K562 (cell line): ENCODE measurements around the gene ARHGAP23. TPM values are rescaled to one million over a fixed set of nuclear protein-coding genes. Genes with fewer than 3 reads are reported as not detected.

Experiments
- ARID1B ChIP-seq: fragments of 450-650 bp; IDR thresholded peaks from 2 replicates; pipeline ENCODE4 v1.6.1; 2016; ENCODE audit warnings: antibody characterized with exemption, mild to moderate bottlenecking, inconsistent platforms
- CBFA2T2 ChIP-seq: fragments of 450-650 bp; conservative IDR thresholded peaks from 2 replicates; pipeline ENCODE4 v1.6.1; 2017; ENCODE audit warnings: mild to moderate bottlenecking
- CBX1 ChIP-seq: sonication (generic); IDR thresholded peaks from 2 replicates; pipeline ENCODE4 v1.6.1; 2016; ENCODE audit warnings: antibody characterized with exemption, low read depth, mild to moderate bottlenecking
- CCAR2 ChIP-seq: fragments of 200-400 bp; formaldehyde crosslinking; IDR thresholded peaks from 2 replicates; pipeline ENCODE4 v1.6.1; 2017; ENCODE audit warnings: mild to moderate bottlenecking, low read depth, low read length
- CEBPG ChIP-seq, 3 experiments: fragments of 200-800 bp in 1 of 3; sonication (Bioruptor generic) in 1 of 3; sonication (generic) in 1 of 3; formaldehyde crosslinking in 1 of 3; IDR thresholded peaks in 2 of 3; conservative IDR thresholded peaks in 1 of 3; 2 replicates each; pipeline versions ENCODE4 v1.6.1 to v1.8.0; 2016 to 2022; ENCODE audit warnings: missing compliant biosample characterization in 2 of 3, missing genetic modification characterization in 2 of 3, mild to moderate bottlenecking in 1 of 3, missing genetic modification reagents in 1 of 3
- CSDE1 ChIP-seq, 2 experiments: fragments of 450-650 bp; IDR thresholded peaks; 2 replicates each; pipeline ENCODE4 v1.6.1; 2016; ENCODE audit warnings: mild to moderate bottlenecking in 1 of 2
- ESRRB ChIP-seq: fragments of 250-450 bp; sonication (Bioruptor Pico); IDR thresholded peaks from 2 replicates; pipeline ENCODE4 v1.5.0; 2020; ENCODE audit warnings: mild to moderate bottlenecking, moderate library complexity, borderline replicate concordance
- ETV6 ChIP-seq, 3 experiments: fragments of 150-350 bp in 1 of 3; sonication (generic) in 1 of 3; formaldehyde crosslinking in 1 of 3; IDR thresholded peaks; 2 replicates each; pipeline versions ENCODE4 v1.6.1 to v1.8.0; 2014 to 2022; ENCODE audit warnings: borderline replicate concordance in 2 of 3, low read depth in 2 of 3, antibody characterized with exemption in 1 of 3, low read length in 1 of 3, mild to moderate bottlenecking in 1 of 3, missing genetic modification reagents in 1 of 3
- FOXM1 ChIP-seq, 2 experiments: fragments of 450-650 bp in 1 of 2; sonication (generic) in 1 of 2; formaldehyde crosslinking in 1 of 2; IDR thresholded peaks; 2 replicates each; pipeline versions ENCODE4 v1.6.1 to v1.9.0; 2017 to 2022; ENCODE audit warnings: low read depth in 2 of 2, mild to moderate bottlenecking in 2 of 2, missing genetic modification reagents in 1 of 2, moderate library complexity in 1 of 2
- HNRNPK ChIP-seq: fragments of 200-400 bp; formaldehyde crosslinking; IDR thresholded peaks from one replicate; pipeline ENCODE4 v1.6.1; 2018; ENCODE audit warnings: mild to moderate bottlenecking, low read depth, low read length; ENCODE audit not compliant: poor library complexity, severe bottlenecking
- MYC ChIP-seq, 2 experiments: fragments of 250-450 bp in 1 of 2; sonication (Bioruptor Pico) in 1 of 2; IDR thresholded peaks; 2 replicates each; pipeline versions ENCODE4 v1.5.1 to v1.6.1; 2012 to 2021; ENCODE audit warnings: low read depth in 2 of 2, borderline replicate concordance in 1 of 2, improper control_type of control experiment in 1 of 2, low read length in 1 of 2, mild to moderate bottlenecking in 1 of 2, moderate library complexity in 1 of 2
- RB1 ChIP-seq: fragments of 450-650 bp; IDR thresholded peaks from 2 replicates; pipeline ENCODE4 v1.6.1; 2017; ENCODE audit warnings: low read depth, mild to moderate bottlenecking
- RBBP5 ChIP-seq: fragments of 200-600 bp; sonication (generic); IDR thresholded peaks from 2 replicates; pipeline ENCODE4 v1.6.1; 2012; ENCODE audit warnings: borderline replicate concordance, mild to moderate bottlenecking, low read length, control low read depth, inconsistent platforms; ENCODE audit not compliant: insufficient read depth, poor library complexity, severe bottlenecking
- RBM25 ChIP-seq: fragments of 200-400 bp; formaldehyde crosslinking; IDR thresholded peaks from 2 replicates; pipeline ENCODE4 v1.6.1; 2018; ENCODE audit warnings: low read length, low read depth, moderate library complexity; ENCODE audit not compliant: severe bottlenecking
- SP2 ChIP-seq: IDR thresholded peaks from 2 replicates; pipeline ENCODE4 v1.6.1; 2011; ENCODE audit warnings: mild to moderate bottlenecking, low read depth, low read length, moderate library complexity; ENCODE audit not compliant: poor library complexity, severe bottlenecking; ENCODE audit errors: extremely low read depth
- U2AF2 ChIP-seq: fragments of 200-400 bp; formaldehyde crosslinking; optimal IDR thresholded peaks from 2 replicates; pipeline ENCODE3; 2017; ENCODE audit warnings: low read depth, mild to moderate bottlenecking, low read length
- ZNF23 ChIP-seq: fragments of 250-450 bp; sonication (Bioruptor Pico); IDR thresholded peaks from 2 replicates; pipeline ENCODE4 v1.4.0; 2020; ENCODE audit warnings: mild to moderate bottlenecking
- ZNF76 ChIP-seq: fragments of 250-450 bp; sonication (Bioruptor Pico); IDR thresholded peaks from 2 replicates; pipeline ENCODE4 v1.4.0; 2020; ENCODE audit warnings: mild to moderate bottlenecking, moderate library complexity, borderline replicate concordance
- polyA plus RNA-seq, 8 experiments: library from polyadenylated mRNA; depleted of rRNA in 4 of 8; stranded (reverse) in 5 of 8; unstranded in 3 of 8; fragments of >200 nt; fragmentation: Nextera tagmentation in 2 of 8; fragmentation: Illumina TruSeq in 1 of 8; extraction: Ambion mirVana in 2 of 8; extraction: Trizol in 1 of 8; gene quantifications; 2 replicates each; pipeline versions ENCODE4 v1.2.1 to v1.2.3, GENCODE V29; 2011 to 2014; ENCODE audit warnings: inconsistent platforms in 1 of 8, missing spikeins in 1 of 8
- total RNA-seq, 7 experiments: library from RNA; depleted of rRNA in 6 of 7; stranded (reverse); fragments of >200 nt in 6 of 7; fragmentation: Illumina TruSeq in 2 of 7; extraction: Trizol in 2 of 7; gene quantifications; 2 replicates each; pipeline versions ENCODE4 v1.2.1 to v1.2.3, GENCODE V29; 2011 to 2021; ENCODE audit warnings: low replicate concordance in 1 of 7
- TF ChIP-seq, protein P1 (sequence below): fragments of 250-450 bp; sonication (Bioruptor Pico); IDR thresholded peaks from 2 replicates; pipeline ENCODE4 v1.6.1; 2021; ENCODE audit warnings: mild to moderate bottlenecking
- TF ChIP-seq, protein P2 (sequence below): sonication (generic); formaldehyde crosslinking; IDR thresholded peaks from 2 replicates; pipeline ENCODE4 v1.8.1; 2023; ENCODE audit warnings: mild to moderate bottlenecking, missing genetic modification reagents

ARHGAP23 gene
- total and polyA plus RNA-seq, 9 of the 15 experiments (the other 6 are each of a cell fraction or from before 2014, with no cell fraction given) = 0.01 to 2.7 (median 0.70) TPM

DNA sequence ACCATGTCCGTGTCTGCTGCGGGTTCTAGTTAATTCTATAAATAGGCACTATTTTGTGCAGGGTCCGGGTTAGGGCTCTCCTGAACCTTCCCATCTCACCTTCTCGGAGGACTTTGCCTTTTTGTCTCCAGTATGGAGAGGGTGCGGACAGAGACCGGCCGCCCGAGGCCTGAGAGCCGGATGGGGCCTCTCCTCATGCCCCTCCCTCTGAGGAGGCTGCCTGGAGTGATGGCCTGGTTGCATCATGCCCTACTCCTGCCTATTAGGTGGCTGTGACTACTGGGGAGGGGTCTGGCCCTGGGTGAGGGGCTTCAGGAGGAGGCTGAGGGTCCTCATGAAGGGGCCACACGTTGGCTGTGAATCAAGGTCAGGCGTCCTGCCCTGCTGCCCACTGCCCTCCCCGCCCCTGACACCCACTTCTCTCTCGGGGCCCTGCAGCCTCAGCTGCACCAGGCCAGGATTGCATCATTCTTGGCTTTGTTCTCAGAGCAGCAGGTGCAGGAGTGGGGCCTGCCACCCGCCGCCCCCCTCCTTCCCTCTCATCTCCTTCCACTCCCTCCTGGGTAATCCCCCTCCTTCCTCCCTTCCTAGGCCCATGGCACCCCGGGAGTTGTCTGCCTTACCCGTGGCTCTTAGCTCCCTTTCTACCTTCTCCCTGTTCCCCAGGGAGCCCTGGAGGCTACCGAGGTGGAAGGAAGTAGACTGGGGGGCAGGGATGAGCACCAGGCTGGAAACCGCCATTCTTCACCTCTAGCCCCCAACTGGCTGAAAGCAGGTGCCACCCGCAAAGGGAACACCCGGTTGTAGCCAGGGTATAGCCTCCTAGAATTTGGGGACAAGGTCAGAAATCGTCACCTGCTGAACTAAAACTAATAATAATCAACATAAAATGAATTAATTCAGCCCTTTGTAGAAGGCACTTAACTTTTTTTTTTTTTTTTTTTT is 12.7 kb upstream of the ARHGAP23 start (continued):
- peak; percentile 96 for TF ChIP-seq CEBPG (CRISPR knock-in tag; IDR thresholded peaks at IDR 0.05)
- TF ChIP-seq CEBPG (tag; conservative IDR thresholded peaks at IDR 0.05 in 1 of 2, IDR thresholded peaks at IDR 0.05 in 1 of 2) = peak; percentile 97
- TF ChIP-seq CSDE1 (IDR thresholded peaks at IDR 0.05) = no peak
- no peak for TF ChIP-seq FOXM1 (IDR thresholded peaks at IDR 0.05; ENCODE audit: low read depth)
- no peak for TF ChIP-seq FOXM1 (CRISPR knock-in tag; IDR thresholded peaks at IDR 0.05; ENCODE audit: low read depth)
- TF ChIP-seq RBBP5 = no peak
- no peak for TF ChIP-seq ESRRB (CRISPR knock-in tag)
- no peak for TF ChIP-seq ETV6 (IDR thresholded peaks at IDR 0.05; ENCODE audit: borderline replicate concordance in 1 of 2, low read depth in 2 of 2, low read length in 1 of 2)
- no peak for TF ChIP-seq ETV6 (CRISPR knock-in tag; IDR thresholded peaks at IDR 0.05; ENCODE audit: borderline replicate concordance)
- TF ChIP-seq CBX1 = no peak
- TF ChIP-seq RBM25 = no peak
- TF ChIP-seq ARID1B = peak; percentile 61; the same call in 1 of the 2 replicates
- TF ChIP-seq HNRNPK = no peak
- no peak for TF ChIP-seq RB1
- TF ChIP-seq, protein P1, sequence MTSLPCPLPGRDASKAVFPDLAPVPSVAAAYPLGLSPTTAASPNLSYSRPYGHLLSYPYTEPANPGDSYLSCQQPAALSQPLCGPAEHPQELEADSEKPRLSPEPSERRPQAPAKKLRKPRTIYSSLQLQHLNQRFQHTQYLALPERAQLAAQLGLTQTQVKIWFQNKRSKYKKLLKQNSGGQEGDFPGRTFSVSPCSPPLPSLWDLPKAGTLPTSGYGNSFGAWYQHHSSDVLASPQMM (CRISPR knock-in tag) = no peak
- peak; percentile 72 for TF ChIP-seq MYC (IDR thresholded peaks at IDR 0.05; ENCODE audit: low read depth, low read length)
- no peak for TF ChIP-seq MYC (CRISPR knock-in tag; IDR thresholded peaks at IDR 0.05; ENCODE audit: borderline replicate concordance, low read depth)
- no peak for TF ChIP-seq SP2
- TF ChIP-seq CCAR2 = no peak
- TF ChIP-seq, protein P2, sequence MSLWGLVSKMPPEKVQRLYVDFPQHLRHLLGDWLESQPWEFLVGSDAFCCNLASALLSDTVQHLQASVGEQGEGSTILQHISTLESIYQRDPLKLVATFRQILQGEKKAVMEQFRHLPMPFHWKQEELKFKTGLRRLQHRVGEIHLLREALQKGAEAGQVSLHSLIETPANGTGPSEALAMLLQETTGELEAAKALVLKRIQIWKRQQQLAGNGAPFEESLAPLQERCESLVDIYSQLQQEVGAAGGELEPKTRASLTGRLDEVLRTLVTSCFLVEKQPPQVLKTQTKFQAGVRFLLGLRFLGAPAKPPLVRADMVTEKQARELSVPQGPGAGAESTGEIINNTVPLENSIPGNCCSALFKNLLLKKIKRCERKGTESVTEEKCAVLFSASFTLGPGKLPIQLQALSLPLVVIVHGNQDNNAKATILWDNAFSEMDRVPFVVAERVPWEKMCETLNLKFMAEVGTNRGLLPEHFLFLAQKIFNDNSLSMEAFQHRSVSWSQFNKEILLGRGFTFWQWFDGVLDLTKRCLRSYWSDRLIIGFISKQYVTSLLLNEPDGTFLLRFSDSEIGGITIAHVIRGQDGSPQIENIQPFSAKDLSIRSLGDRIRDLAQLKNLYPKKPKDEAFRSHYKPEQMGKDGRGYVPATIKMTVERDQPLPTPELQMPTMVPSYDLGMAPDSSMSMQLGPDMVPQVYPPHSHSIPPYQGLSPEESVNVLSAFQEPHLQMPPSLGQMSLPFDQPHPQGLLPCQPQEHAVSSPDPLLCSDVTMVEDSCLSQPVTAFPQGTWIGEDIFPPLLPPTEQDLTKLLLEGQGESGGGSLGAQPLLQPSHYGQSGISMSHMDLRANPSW (CRISPR knock-in tag) = no peak
- TF ChIP-seq ZNF76 = 0 out of 2 replicates have a peak, but pooled peaks have one; percentile 15
- no peak for TF ChIP-seq U2AF2
- TF ChIP-seq CBFA2T2 = 0 out of 2 replicates have a peak, but pooled peaks have one; percentile 13
- no peak for TF ChIP-seq ZNF23 (CRISPR knock-in tag)
